ENCODE results near the gene SERPINB13.

Gene SERPINB13

GRCh38 chr18:63564561-63564960, 22.6 kb upstream of the SERPINB13 start:
- no peaks in the 10 kb centered on the region for H3K9me2 ChIP-seq (replicated peaks; ENCODE audit: low read depth, low read length)
- no peaks in the 10 kb centered on the region for H3K36me3 ChIP-seq (ENCODE audit: insufficient read depth, low read length)
- no peaks in the 10 kb centered on the region for H3K79me2 ChIP-seq (ENCODE audit: insufficient read depth, low read length)
- no peak overlapping the region for H2AFZ ChIP-seq (ENCODE audit: low read length)
- TF ChIP-seq CTCF (conservative IDR thresholded peaks at IDR 0.05; ENCODE audit: low read length) (no peak), EZH2phosphoT487 (IDR thresholded peaks at IDR 0.05; ENCODE audit: borderline replicate concordance) (no peak)
- no peaks in the 10 kb centered on the region for H3F3A ChIP-seq (ENCODE audit: low read depth)
- no peak overlapping the region for H3K9ac ChIP-seq (ENCODE audit: low read depth, low read length, poor library complexity, severe bottlenecking)
- no peaks in the 10 kb centered on the region for H3K4me1 ChIP-seq (ENCODE audit: insufficient read depth, low read length, poor library complexity, severe bottlenecking)
- H3K4me3 ChIP-seq (ENCODE audit: low read length, poor library complexity, severe bottlenecking): no peak overlapping the region
- no peaks in the 10 kb centered on the region for H3K9me3 ChIP-seq (ENCODE audit: insufficient read depth, low read depth, low read length)
- peaks cover 8% of the 10 kb centered on the region for H3K27me3 ChIP-seq (ENCODE audit: insufficient read depth, low read length, poor library complexity, severe bottlenecking)
- H3K4me2 ChIP-seq (ENCODE audit: low read depth, low read length, poor library complexity, severe bottlenecking): no peak overlapping the region
- no peaks in the 10 kb centered on the region for H4K20me1 ChIP-seq (ENCODE audit: insufficient read depth, low read length, poor library complexity, severe bottlenecking)

GRCh38 chr18:63567276-63567675, 19.9 kb upstream of the SERPINB13 start:
- Histone ChIP-seq H4K20me1 (ENCODE audit: insufficient read depth, low read length, poor library complexity, severe bottlenecking) (no peaks in the 10 kb centered on the region), H3K9me2 (replicated peaks; ENCODE audit: low read depth, low read length) (no peaks in the 10 kb centered on the region), H3F3A (ENCODE audit: low read depth) (no peaks in the 10 kb centered on the region), H3K36me3 (ENCODE audit: insufficient read depth, low read length) (no peaks in the 10 kb centered on the region), H3K4me1 (ENCODE audit: insufficient read depth, low read length, poor library complexity, severe bottlenecking) (no peaks in the 10 kb centered on the region), H3K9me3 (ENCODE audit: insufficient read depth, low read depth, low read length) (no peaks in the 10 kb centered on the region), H3K4me3 (ENCODE audit: low read length, poor library complexity, severe bottlenecking) (no peak overlapping the region), H3K79me2 (ENCODE audit: insufficient read depth, low read length) (no peaks in the 10 kb centered on the region), H3K9ac (ENCODE audit: low read depth, low read length, poor library complexity, severe bottlenecking) (no peak overlapping the region), H3K4me2 (ENCODE audit: low read depth, low read length, poor library complexity, severe bottlenecking) (no peak overlapping the region), H3K27me3 (ENCODE audit: insufficient read depth, low read length, poor library complexity, severe bottlenecking) (peaks cover 8% of the 10 kb centered on the region), H2AFZ (ENCODE audit: low read length) (no peak overlapping the region)
- TF ChIP-seq CTCF (conservative IDR thresholded peaks at IDR 0.05; ENCODE audit: low read length) (no peak), EZH2phosphoT487 (IDR thresholded peaks at IDR 0.05; ENCODE audit: borderline replicate concordance) (no peak)

GRCh38 chr18:63567825-63568224, 19.3 kb upstream of the SERPINB13 start:
- H3K9me3 ChIP-seq (ENCODE audit: insufficient read depth, low read depth, low read length): no peaks in the 10 kb centered on the region
- no peaks in the 10 kb centered on the region for H3K4me1 ChIP-seq (ENCODE audit: insufficient read depth, low read length, poor library complexity, severe bottlenecking)
- no peaks in the 10 kb centered on the region for H3F3A ChIP-seq (ENCODE audit: low read depth)
- no peaks in the 10 kb centered on the region for H3K79me2 ChIP-seq (ENCODE audit: insufficient read depth, low read length)
- H3K4me3 ChIP-seq (ENCODE audit: low read length, poor library complexity, severe bottlenecking): no peak overlapping the region
- peaks cover 8% of the 10 kb centered on the region for H3K27me3 ChIP-seq (ENCODE audit: insufficient read depth, low read length, poor library complexity, severe bottlenecking)
- H3K9ac ChIP-seq (ENCODE audit: low read depth, low read length, poor library complexity, severe bottlenecking): no peak overlapping the region
- TF ChIP-seq CTCF (conservative IDR thresholded peaks at IDR 0.05; ENCODE audit: low read length) (no peak), EZH2phosphoT487 (IDR thresholded peaks at IDR 0.05; ENCODE audit: borderline replicate concordance) (no peak)
- H4K20me1 ChIP-seq (ENCODE audit: insufficient read depth, low read length, poor library complexity, severe bottlenecking): no peaks in the 10 kb centered on the region
- H3K4me2 ChIP-seq (ENCODE audit: low read depth, low read length, poor library complexity, severe bottlenecking): no peak overlapping the region
- no peaks in the 10 kb centered on the region for H3K9me2 ChIP-seq (replicated peaks; ENCODE audit: low read depth, low read length)
- no peaks in the 10 kb centered on the region for H3K36me3 ChIP-seq (ENCODE audit: insufficient read depth, low read length)
- no peak overlapping the region for H2AFZ ChIP-seq (ENCODE audit: low read length)

All from Loucy (cell line).